Erythroblast (primary cell): ENCODE measurements around the gene RAD51B.

Source experiments
- GATA1 ChIP-seq: IDR thresholded peaks from 2 replicates; pipeline ENCODE4 v1.6.1; 2011; ENCODE audit warnings: low read depth, mild to moderate bottlenecking, control low read depth, low read length, moderate library complexity
- POLR2A ChIP-seq: IDR thresholded peaks from 2 replicates; pipeline ENCODE4 v1.6.1; 2011; ENCODE audit warnings: mild to moderate bottlenecking, low read length

GRCh38 chr14:67900231-67900630 lies 80.7 kb downstream of the RAD51B start:
- TF ChIP-seq POLR2A (no peak), GATA1 (no peak)
